HL-60/S4 treated with phorbol 12-myristate 13-acetate at 8.2 ng/mL for 4 days and 3 days (cell line): ENCODE measurements around the gene TMCO4.

Experiments
- in situ Hi-C: fragments of 300-500 bp; cut with MboI; formaldehyde crosslinking; loops from 2 replicates; pipeline ENCODE4 v1.15.0; 2022; ENCODE audit warnings: low sequenced_read_pairs

The TMCO4 gene

GRCh38 chr1:19689085-19689757, 110.5 kb downstream of the TMCO4 start:
- in situ Hi-C loops: no loop called here

- in situ Hi-C loops: no loop called here
Measured at GRCh38 chr1:19688041-19688842, 111.5 kb downstream of the TMCO4 start.

GRCh38 chr1:19687414-19687813, 112.3 kb downstream of the TMCO4 start:
- in situ Hi-C loops: no loop called here

GRCh38 chr1:19685994-19686393, 113.7 kb downstream of the TMCO4 start:
- in situ Hi-C loops: no loop called here

- in situ Hi-C loops: no loop called here
Measured at GRCh38 chr1:19684677-19685076, 115.0 kb downstream of the TMCO4 start.

GRCh38 chr1:19683351-19683750, 116.4 kb downstream of the TMCO4 start:
- in situ Hi-C loops: no loop called here

- in situ Hi-C loops: no loop called here
Measured at GRCh38 chr1:19682901-19683300, 116.8 kb downstream of the TMCO4 start.

GRCh38 chr1:19682257-19682656, 117.5 kb downstream of the TMCO4 start:
- in situ Hi-C loops: no loop called here

GRCh38 chr1:19680644-19681043, 119.1 kb downstream of the TMCO4 start:
- in situ Hi-C loops: no loop called here

GRCh38 chr1:19679691-19680090, 120.0 kb downstream of the TMCO4 start:
- in situ Hi-C loops: no loop called here

- in situ Hi-C loops: no loop called here
Measured at GRCh38 chr1:19678931-19679453, 120.7 kb downstream of the TMCO4 start.

GRCh38 chr1:19678493-19678892, 121.2 kb downstream of the TMCO4 start:
- in situ Hi-C loops: no loop called here

GRCh38 chr1:19676438-19676922, 123.2 kb downstream of the TMCO4 start:
- in situ Hi-C loops: no loop called here

- in situ Hi-C loops: no loop called here
Measured at GRCh38 chr1:19675797-19676196, 123.9 kb downstream of the TMCO4 start.

GRCh38 chr1:19672237-19672636, 127.5 kb downstream of the TMCO4 start:
- in situ Hi-C loops: no loop called here

GRCh38 chr1:19670787-19671186, 128.9 kb downstream of the TMCO4 start:
- in situ Hi-C loops: no loop called here

- in situ Hi-C loops: no loop called here
Measured at GRCh38 chr1:19668888-19669287, 130.8 kb downstream of the TMCO4 start.

GRCh38 chr1:19665496-19666465, 133.9 kb downstream of the TMCO4 start:
- in situ Hi-C loops: no loop called here

GRCh38 chr1:19665186-19665495, 134.6 kb downstream of the TMCO4 start:
- in situ Hi-C loops: no loop called here

GRCh38 chr1:19664453-19665185, 135.1 kb downstream of the TMCO4 start, which contains the start of gene HTR6:
Gene HTR6, plus strand, starts transcription at chr1:19664875. Its CDS starts 879 bp downstream, at chr1:19665754.
- in situ Hi-C loops: no loop called here
